Cerebellar nuclear complex (tissue), 1 donor: Measurements from ENCODE around the gene CFAP119.
A peak's percentile ranks its signal among the peaks of the same experiment; 100 is the strongest.
"Not testable (repeated sequence)": the region's sequence is repeated elsewhere in the genome, so short reads cannot be mapped to it uniquely, and the experiment has no call there.

Experiments
- DNase-seq, 2 experiments: peaks; one replicate each; lab custom pipeline; 2025; lab: John Stamatoyannopoulos, UW

The CFAP119 gene

DNA sequence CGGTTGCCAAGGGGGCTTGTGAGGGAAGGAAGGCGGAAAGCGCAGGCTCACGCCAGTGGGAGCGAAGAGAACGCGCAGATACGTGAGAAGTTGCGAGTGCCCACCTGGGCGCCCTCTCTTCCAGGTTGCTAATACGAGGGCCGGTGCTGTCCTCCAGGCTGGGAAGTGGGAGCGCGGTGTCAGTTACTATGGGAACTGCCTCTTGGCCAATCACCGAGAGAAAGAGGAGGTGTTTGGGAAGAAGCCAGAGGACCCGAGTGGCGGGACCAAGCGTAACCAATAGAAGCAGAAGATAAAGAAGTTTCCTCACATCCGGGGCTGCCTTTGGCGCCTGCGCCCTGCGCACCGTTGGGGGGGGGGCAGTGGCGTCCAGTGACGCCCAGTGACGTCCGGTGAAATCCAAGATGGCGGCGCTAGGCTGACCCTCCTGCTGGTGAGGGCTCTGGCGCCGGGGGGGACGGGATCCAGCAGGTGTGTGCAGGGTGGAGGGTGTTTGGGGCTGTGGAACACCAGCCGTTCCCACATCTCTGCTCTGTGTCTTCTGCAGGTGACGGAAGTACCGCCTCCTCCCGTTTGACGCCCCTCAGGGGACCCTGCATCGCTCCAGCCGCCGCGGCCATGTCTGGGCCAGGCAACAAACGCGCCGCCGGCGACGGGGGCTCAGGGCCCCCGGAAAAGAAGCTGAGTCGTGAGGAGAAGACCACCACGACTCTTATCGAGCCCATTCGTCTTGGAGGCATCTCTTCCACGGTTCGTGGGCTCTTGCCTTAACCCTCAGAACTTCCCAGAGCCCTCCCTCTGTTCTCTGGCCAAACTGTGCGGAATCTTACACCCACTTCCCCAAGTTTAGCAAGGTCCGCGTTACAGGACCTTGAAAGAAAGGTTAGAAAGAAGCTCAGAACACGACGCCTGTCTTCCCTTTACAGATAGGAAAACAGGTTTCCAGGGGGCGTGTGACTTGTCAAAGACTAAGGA lies at the start of gene CFAP119, which contains the start of gene RNF40:
CFAP119 (minus strand) TSS at position 135 of the 975 bp plus-strand sequence. CDS start 314 bp downstream, outside the sequence.
RNF40 (plus strand) TSS at position 395 of the 975 bp plus-strand sequence; CDS start at position 619, 224 bp downstream.
- peak; percentile 83 to 94 for DNase-seq

DNA sequence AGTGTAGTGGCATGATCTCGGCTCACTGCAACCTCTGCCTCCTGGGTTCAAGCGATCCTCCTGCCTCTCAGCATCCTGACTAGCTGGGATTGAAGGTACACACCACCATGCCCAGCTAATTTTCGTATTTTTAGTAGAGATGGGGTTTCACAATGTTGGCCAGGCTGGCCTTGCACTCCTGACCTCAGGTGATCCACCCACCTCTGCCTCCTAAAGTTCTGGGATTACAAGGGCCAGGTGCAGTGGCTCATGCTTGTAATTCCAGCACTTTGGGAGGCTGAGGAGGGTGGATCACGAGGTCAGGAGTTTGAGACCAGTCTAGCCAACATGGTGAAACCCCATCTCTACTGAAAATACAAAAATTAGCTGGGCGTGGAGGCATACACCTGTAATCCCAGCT lies 47.8 kb upstream of the CFAP119 start:
- not testable (repeated sequence) for DNase-seq

DNA sequence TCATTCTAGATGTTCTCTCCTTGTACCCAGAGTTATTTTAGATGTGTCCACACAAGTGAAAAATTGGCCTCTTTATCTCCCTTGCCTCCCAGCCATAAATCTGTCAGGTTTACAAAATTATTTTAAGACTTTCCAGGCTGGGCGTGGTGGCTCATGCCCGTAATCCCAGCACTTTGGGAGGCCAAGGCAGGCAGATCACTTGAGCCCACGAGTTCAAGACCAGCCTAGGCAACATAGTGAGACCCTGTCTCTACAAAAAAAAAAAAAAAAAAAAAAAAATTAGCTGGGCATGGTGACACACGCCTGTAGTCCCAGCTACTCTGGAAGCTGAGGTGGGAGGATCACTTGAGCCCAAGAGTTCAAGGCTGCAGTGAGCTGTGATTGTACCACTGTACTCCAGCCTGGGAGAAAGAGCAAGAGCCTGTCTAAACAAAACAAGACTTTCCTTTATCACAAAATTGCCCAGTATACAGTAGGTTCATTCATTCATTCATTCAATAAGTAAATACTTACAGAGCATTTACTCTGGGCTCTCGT lies 47.1 kb upstream of the CFAP119 start:
- DNase-seq, result not testable (repeated sequence)

GRCh38 chr16:30808146-30808545 lies 46.3 kb upstream of the CFAP119 start:
- DNase-seq, result no peak

- peak; percentile 33 to 62 for DNase-seq
Measured at GRCh38 chr16:30805370-30806169, 43.7 kb upstream of the CFAP119 start.

GRCh38 chr16:30805056-30805369 lies 43.2 kb upstream of the CFAP119 start:
- no peak for DNase-seq

DNA sequence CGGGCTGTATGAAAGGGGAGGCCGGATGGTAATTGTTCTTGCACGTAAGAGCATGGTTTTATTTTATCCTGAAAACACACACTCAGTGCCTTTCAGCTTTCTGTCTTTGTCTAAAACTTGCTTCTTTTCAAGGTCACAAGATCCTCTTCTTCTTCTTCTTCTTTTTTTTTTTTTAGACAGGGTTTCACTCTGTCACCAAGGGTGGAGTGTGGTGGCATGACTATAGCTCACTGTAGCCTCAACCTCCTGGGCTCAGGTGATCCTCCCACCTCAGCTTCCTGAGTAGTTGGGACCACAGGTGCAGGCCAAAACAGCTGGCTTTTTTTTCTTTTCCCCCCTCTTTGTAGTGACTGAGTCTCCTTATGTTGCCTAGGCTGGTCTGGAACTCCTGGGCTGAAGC lies 41.1 kb upstream of the CFAP119 start:
- DNase-seq, result no peak

DNA sequence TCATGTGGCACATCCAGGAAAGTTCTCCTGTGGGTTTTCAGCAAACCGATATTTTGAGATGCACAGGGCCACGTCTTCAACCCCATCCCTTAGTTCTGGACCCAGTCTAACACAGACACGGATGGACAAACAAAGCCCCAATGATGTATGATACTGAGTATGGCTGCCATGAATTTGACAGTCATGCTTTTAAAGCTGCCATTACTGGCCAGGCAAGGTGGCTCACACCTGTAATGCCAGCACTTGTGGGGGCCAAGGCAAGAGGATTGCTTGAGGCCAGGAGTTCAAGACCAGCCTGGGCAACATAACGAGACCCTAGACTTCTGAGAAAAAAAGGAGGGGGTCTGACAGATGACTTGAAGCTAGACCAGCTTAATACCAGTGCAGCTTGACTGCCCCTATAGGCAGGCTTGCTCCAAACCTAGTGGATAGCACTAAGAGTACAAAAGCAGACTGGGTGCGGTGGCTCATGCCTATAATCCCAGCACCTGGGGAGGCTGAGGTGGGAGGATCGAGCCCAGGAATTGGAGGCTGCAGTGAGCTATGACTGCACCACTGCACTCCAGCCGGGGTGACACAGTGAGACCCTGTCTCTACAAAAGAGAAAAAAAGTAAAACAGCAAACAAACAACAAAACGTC lies 35.9 kb upstream of the CFAP119 start:
- no peak for DNase-seq

DNA sequence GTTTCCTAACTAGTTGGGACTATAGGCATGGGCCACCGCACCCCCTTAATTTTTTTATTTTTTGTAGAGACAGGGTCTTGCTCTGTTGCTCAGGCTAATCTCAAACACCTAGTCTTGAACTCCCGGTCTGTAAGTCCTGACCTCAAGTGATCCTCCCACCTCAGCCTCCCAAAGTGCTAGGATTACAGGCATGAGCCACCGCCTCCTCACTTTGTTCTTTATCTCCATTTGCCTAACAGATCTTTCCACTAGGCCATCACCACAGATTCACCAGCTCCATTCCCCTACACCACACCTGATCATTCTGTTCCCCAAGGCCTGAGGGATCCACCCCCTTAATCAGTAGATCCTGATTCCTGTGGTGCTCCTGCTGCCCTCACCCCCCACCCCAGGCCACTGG lies 32.8 kb upstream of the CFAP119 start:
- no peak for DNase-seq

GRCh38 chr16:30793508-30794069 lies 31.7 kb upstream of the CFAP119 start:
- DNase-seq, result no peak

DNA sequence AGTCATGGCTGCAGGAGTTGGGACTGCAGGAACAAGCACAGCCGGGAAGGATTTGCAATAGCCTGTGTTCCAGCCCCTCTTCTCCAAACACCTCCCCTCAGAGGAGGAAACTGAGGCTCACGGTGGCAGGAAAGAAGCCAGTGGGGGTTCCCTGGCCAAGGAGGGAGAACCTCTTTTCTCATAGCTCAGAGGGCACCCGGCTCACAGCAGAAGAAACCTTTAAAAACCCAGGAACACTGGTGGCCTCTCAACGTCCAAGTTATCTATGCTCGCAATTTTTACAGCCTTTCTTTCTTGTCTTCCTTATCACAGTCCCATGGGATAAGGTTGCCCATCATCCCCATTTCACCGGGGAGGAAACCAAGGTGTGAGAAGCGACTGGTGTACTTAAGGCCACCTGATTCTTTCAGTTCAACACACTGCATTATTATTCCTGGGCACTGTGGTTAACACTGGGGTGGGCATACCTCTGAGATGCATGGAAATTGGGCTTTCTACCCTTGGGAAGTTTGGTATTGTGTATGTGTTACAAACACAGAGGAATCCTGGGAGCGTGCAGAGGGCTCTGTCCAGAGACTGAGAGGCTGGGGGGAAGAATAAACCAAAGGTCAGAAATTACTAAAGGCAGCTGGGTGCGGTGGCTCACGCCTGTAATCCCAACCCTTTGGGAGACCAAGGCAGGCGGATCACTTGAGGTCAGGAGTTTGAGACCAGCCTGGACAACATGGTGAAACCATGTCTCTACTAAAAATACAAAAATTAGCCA lies 25.9 kb upstream of the CFAP119 start:
- DNase-seq, result no peak

DNA sequence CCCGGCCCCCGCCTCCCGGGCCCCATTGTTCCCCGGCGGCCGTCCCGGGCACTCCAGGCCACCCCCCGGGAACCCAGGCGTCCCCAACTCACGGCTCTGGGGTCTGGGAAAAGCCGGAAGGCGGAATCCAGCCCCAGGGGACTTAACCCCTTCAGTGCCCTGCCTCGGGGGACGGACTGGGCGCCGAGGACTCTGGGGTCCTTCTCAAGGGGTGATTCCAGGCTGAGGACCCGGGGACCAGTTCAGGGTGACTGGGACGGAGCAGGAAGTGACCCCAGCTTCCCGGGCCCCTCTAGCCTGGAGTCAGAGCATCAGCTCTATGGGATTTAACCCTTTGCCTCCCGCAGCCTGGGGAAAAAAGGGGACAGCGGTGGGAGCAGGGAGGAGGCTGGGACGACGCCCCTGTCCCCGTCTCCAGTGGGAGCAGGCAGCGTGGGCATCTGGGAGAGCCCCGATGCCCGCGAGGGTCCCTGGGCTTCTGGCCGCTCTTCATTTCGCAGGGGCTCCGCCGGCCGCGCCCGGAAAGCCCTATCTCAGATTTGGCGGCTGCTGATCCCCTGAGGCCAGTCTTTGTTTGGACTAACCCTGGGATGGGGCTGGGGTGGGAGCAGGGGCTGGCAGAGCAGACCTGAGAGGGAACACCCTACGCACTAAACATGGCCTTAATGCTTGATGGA lies 25.2 kb upstream of the CFAP119 start, which contains the start of gene ZNF629:
ZNF629 (minus strand) TSS at position 270 of the 677 bp plus-strand sequence. CDS start 2,723 bp downstream, outside the sequence.
- DNase-seq, result peak in 1 of 2 experiments; percentile 31

GRCh38 chr16:30786115-30786935 lies 24.5 kb upstream of the CFAP119 start:
- DNase-seq, result no peak

DNA sequence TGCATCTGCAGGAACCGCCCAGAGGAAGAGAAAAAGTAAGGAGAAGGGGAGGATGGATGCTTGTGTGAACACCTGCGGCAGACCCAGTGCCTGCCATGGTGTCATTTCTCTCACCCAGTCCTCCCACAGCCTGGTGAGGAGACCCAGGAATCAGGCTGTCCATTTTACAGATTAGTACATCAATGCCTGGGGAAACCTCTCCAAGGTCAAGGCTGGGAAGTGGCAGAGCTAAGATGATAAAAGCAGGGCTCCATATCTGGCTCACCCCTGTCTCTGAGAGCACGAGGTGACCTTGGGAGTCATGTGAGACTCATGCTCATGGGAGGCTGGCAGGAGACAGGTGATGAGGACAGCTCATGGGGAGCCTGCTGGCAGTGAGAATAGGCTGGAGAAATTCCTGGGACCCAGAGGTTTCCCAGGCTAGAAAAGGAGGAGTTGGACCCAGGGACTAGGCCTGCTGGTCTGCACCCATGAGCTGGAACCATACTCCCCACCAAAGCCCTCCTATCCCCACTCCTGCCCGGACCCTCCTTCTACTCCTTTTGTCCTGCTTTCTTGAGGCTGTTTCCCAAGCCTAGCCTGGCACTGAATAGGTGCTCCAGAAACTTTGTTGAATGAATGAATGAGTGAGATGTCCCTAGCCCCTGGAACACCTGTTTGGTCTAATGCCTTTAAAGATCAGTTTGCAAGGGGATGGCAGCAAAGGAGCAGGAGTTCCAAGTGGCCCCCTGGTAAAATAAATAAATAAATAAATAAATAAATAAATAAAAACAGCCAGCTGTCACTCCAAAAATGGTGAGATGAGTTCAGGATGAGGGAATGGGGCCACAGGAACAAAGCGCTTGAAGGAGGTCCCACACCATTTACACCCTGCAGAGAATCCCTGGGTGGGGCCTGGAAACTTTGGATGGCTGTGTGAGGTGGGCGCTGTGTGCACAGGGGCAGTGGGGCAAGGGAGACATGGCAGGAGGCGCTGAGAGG lies 23.6 kb upstream of the CFAP119 start:
- DNase-seq, result no peak

DNA sequence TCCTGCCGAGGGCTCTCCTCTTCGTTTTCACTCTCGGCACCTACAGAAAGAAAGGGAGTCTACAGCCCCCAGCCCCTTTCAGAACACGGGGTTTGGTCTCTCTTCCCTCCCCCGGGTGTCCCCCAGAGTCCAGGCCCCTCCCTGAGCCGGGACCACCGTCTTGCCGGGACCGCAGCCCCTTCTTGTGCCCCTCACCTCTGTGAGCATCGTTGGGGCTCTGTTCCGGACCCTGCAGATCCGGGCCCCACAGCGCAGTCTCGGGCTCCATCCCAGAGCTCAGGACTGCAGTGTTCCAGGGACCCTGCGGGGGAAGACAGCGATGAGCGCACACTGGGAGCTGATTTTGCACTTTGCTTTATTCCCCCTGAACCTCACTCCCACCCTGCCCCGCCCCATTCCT lies 22.4 kb upstream of the CFAP119 start:
- DNase-seq, result no peak

GRCh38 chr16:30783280-30784109 lies 21.6 kb upstream of the CFAP119 start:
- no peak for DNase-seq
